Liver (tissue), 3 donors: ENCODE results near the gene ZNF569.

Source experiments
- CTCF ChIP-seq: fragments of 150-350 bp; IDR thresholded peaks from 2 replicates; pipeline ENCODE4 v1.5.1; 2017; ENCODE audit warnings: improper control_type of control experiment, low read depth, low read length; ENCODE audit not compliant: missing input control
- FOXA1 ChIP-seq: IDR thresholded peaks from 2 replicates; pipeline ENCODE4 v1.6.1; 2016; ENCODE audit warnings: antibody characterized with exemption
- RAD21 ChIP-seq, 2 donors: IDR thresholded peaks; 2 replicates each; pipeline ENCODE4 v1.6.1; 2016; ENCODE audit warnings: antibody characterized with exemption in 2 of 2, mild to moderate bottlenecking in 2 of 2
- donor health status: healthy.
- donor health status: healthy.

GRCh38 chr19:37370880-37371661, 96.2 kb downstream of the ZNF569 start, which contains the start of gene ZNF527:
- TF ChIP-seq CTCF = no peak
- TF ChIP-seq FOXA1 = no peak
- peak in 1 of 2 donors; percentile 49 for TF ChIP-seq RAD21 (IDR thresholded peaks at IDR 0.05)
